Measurements from ENCODE around the gene RNPEP.

DNA sequence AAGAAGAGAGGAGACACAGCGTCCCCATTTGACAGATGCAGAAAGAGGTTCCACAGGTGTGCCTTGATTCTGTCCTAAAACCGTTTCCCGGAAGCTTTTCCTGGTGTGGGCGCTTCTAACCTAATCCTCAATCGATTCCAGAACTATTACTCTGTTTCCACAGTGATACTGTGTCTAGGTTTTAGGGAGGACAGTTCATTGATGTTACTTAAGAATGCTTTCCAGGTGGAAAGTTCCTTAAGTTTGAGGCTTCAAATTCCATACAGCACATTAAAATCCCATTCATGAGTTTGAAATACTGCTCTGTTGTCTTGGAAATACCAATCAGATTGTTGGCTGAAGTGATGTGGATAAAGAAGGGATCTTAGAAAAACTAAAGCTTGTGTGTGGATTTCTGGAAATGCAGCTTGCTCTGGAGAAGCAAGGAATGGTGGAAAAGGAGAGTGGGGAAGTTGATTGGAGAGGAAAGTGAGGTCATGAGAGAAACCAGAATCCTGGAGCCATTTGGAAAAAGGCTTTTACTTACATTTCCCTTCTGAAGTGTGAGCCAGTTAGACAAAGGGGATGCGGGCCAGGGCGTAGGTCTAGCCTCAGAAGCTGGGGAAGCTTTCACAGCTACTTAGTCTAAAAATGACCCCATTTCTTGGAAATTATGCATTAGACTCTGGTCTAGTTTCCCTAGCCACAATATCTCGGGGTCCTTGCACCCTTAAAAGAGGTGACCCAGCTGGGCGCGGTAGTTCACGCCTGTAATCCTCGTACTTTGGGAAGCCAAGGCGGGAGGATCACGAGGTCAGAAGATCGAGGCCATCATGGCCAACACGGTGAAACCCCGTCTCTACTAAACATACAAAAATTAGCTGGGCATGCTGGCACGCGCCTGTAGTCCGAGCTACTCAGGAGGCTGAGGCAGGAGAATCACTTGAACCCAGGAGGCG is 34.6 kb downstream of the RNPEP start:
- no peak for TF ChIP-seq EZH2phosphoT487 (IDR thresholded peaks at IDR 0.05; ENCODE audit: borderline replicate concordance)
- TF ChIP-seq, protein P1, sequence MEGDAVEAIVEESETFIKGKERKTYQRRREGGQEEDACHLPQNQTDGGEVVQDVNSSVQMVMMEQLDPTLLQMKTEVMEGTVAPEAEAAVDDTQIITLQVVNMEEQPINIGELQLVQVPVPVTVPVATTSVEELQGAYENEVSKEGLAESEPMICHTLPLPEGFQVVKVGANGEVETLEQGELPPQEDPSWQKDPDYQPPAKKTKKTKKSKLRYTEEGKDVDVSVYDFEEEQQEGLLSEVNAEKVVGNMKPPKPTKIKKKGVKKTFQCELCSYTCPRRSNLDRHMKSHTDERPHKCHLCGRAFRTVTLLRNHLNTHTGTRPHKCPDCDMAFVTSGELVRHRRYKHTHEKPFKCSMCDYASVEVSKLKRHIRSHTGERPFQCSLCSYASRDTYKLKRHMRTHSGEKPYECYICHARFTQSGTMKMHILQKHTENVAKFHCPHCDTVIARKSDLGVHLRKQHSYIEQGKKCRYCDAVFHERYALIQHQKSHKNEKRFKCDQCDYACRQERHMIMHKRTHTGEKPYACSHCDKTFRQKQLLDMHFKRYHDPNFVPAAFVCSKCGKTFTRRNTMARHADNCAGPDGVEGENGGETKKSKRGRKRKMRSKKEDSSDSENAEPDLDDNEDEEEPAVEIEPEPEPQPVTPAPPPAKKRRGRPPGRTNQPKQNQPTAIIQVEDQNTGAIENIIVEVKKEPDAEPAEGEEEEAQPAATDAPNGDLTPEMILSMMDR (conservative IDR thresholded peaks at IDR 0.05; ENCODE audit: low read length) = no peak
